Epithelial cell of esophagus (primary cell): ENCODE measurements around the gene TMEM183A.

Experiments used
- DNase-seq: peaks from one replicate; pipeline ENCODE4 v3.0.0; 2010; ENCODE audit warnings: low read depth
- H3K4me3 ChIP-seq: 2 replicates; pipeline ENCODE4 v1.5.1; 2011; ENCODE audit warnings: mild to moderate bottlenecking, low read length, control low read depth
- TF ChIP-seq, protein P1 (sequence below): IDR thresholded peaks from 2 replicates; pipeline ENCODE4 v1.5.1; 2011; ENCODE audit warnings: low read depth, mild to moderate bottlenecking, low read length, control low read depth, inconsistent platforms; ENCODE audit not compliant: insufficient read depth; ENCODE audit errors: missing control alignments

The TMEM183A gene

DNA sequence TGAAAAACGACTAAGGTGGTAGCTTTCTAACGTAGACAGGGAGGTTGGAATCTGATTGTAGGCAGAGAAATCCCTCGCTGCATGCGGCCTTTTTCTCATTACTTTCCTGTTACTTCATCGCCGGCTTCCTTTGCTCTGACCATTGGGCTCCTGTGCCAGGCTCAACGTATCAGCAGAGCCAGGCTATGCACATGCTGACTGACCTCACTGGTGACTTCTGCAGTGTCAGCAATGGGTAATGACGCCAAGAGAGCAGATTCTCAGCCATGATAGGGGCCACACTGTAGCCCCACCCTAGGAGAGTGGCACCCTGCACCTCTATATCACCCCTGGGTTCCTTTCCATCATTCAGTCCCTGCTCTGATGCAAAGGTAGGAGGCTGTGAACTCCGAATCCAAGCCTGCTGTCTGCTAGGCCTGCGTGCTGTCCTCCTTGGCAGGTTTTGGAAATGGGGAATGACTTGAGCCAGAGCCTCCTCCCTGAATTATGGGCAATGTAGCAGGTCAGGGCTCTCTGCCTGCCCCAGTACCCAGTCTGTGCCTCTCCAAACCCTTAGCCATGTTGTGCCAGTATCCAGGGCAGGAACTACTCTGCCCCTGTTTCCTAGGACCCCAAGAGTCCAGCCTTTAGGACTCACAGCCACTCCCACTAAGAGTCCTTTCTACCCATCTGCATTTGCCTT is 30.5 kb downstream of the TMEM183A start:
- no peak overlapping the region for H3K4me3 ChIP-seq
- TF ChIP-seq, protein P1, sequence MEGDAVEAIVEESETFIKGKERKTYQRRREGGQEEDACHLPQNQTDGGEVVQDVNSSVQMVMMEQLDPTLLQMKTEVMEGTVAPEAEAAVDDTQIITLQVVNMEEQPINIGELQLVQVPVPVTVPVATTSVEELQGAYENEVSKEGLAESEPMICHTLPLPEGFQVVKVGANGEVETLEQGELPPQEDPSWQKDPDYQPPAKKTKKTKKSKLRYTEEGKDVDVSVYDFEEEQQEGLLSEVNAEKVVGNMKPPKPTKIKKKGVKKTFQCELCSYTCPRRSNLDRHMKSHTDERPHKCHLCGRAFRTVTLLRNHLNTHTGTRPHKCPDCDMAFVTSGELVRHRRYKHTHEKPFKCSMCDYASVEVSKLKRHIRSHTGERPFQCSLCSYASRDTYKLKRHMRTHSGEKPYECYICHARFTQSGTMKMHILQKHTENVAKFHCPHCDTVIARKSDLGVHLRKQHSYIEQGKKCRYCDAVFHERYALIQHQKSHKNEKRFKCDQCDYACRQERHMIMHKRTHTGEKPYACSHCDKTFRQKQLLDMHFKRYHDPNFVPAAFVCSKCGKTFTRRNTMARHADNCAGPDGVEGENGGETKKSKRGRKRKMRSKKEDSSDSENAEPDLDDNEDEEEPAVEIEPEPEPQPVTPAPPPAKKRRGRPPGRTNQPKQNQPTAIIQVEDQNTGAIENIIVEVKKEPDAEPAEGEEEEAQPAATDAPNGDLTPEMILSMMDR, result no peak
- no peak for DNase-seq

DNA sequence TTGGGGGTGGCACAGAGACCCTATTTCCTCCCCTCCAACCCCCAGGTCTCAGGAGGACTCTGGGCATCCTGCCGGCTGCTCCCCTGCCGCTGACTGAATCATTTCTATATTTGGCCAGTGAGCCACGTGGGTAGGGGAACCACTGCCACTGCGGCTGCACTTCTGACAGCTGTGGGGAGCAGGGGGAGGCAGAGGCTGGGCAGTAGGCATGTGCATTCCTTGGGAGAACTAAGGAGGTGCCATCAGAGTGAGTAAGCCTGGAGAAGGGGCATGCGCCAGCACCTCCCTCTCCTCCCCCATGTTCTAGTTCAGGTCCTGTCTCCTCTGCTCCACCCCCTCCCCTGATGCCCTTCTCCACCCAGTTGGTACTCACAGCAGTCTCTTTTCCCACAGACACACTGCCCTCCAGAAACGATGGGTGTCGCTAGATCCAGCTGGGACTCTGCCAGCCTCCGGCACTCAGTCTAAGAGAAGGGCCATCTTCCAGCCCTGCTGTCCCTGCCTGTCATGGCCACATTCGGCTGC is 31.1 kb downstream of the TMEM183A start:
- no peak overlapping the region for H3K4me3 ChIP-seq
- TF ChIP-seq, protein P1, result peak; percentile 11
- DNase-seq, result peak; percentile 83

DNA sequence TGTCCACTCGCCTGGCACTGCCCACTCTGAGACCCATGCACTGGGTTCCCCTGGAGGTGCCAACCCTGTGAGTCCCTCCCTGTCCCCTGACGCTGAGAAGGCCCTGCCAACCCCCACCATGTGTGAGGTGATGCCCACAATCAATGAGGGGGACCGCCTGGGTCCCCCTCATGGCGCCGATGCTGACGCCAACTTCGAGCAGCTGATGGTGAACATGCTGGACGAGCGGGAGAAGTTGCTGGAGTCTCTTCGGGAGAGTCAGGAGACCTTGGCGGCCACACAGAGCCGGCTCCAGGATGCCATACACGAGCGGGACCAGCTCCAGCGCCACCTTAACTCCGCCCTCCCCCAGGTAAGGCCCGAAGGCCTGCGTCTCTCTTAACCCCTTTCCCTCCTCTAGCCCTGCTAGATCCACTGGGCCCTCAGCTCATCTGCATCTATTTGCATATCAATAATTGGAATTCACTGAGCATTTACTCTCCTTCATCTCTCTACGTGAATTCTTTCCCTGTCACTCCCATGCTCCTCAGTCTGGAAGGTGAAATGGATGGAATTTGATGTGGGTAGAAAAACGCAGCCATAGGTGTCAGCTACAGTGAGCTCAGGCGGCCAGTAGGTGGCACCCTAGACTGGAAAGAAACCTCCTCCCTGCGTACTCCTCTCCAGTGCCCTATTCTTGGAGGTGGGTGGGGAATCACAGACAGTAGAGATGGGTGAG is 31.9 kb downstream of the TMEM183A start:
- DNase-seq, result peak; percentile 73
- TF ChIP-seq, protein P1, result peak; percentile 97
- no peak overlapping the region for H3K4me3 ChIP-seq

DNA sequence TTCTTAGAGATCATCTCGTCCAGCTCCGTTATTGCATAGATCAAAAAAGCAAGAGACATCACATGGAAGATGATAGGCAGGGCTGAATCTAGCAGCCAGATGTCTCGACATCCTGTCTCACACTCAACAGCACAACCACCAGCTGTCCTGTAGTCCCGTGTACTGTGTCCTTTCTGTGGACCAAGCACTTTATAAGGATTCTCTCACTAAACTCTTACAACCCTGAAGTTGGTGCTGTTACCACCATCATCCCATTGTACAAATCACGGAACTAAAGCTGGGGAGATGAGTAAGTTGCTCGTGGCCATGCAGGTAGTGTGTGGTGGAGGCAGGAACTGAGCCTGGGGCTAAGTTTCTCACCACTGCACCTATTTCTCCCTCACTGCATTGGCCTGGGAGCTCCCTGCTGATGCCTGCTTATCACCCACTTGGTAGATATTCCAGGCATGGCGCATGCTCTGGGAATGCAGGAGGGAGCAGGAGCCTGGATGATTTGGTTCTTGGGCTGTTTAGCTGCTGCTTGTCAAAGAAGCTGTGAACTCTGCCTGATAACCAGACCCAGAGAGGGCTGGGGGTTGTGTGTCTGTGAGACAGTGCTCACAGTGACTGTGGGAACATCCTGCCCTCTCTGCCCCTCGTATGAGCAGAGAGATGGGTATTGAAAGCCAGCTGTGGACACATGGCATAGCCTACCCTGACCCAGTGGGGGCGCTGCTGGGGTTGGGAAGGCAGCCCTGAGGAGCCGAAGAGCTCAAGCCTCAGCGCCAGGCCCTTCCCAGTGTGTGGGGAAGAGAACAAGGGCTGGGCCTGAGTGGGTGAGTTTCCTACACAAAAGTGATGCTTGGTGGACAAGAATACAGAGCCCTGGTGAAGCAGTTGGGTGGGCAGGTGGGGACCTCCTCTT is 32.7 kb downstream of the TMEM183A start:
- H3K4me3 ChIP-seq, result no peak overlapping the region
- DNase-seq, result peak; percentile 57
- TF ChIP-seq, protein P1, result peak; percentile 21

DNA sequence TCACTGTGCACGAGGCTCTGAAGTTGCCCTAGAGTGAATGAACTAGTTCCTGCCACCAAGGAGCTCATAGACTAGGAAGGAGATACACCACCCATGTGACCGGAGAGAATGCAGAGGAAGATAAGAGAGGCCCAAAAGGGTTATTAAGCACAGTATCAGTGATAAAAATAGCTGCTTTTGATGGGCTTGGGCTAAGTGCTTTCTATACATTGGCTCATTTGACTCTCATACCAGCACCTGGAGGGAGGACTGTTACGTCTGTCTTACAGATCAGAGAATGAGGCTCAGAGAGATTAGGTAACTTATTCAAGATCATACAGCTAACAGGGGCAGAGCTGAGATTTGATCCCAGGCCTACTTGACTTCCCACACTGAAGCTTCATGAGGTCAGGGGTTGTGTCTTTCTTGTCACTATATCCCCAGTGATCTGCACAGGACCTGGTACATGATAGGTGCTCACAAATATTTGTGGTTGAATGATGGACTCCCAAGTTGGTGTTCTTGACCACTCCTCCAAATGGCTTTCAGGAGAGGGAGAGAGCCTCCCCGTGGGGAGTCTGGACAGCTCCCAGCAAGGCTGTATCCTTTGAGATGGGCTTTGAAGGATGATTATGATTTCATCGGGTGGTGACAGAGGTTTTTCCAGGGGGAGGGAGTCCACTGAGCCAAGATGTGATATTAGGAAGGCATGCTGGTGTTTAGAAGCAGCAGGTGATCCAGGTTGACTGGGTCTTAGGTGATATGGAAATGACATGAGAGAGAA is 33.5 kb downstream of the TMEM183A start:
- TF ChIP-seq, protein P1, result no peak
- H3K4me3 ChIP-seq, result no peak overlapping the region
- peak; percentile 31 for DNase-seq

DNA sequence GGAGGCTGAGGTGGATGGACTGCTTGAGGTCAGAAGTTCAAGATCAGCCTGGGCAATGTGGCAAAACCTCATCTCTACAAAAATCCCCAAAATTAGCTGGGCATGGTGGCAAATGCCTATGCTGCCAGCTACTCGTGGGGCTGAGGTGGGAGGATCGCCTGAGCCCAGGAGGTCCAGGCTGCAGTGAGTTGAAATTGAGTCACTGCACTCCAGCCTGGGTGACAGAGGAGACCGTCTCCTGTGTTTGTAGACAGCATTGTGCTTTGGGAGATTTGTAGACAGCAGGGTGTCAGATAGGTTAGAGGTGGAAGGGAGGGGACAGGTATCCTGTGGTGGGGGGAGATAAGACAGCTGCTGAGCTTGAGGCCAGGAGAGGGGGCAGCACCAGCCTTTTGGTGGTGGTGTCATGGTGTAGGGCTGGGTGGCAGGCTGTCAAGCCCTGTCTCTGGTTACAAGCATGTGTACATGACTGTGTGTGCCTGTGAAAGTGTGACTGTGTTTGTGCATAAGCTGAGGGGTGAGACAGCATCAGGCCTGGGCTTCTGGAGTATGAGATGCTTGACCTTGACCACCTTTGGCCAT is 34.3 kb downstream of the TMEM183A start:
- TF ChIP-seq, protein P1, result no peak
- DNase-seq, result peak; percentile 26
- H3K4me3 ChIP-seq, result no peak overlapping the region
